Measurements from ENCODE around the gene CPEB3.

- TF ChIP-seq, protein P1, sequence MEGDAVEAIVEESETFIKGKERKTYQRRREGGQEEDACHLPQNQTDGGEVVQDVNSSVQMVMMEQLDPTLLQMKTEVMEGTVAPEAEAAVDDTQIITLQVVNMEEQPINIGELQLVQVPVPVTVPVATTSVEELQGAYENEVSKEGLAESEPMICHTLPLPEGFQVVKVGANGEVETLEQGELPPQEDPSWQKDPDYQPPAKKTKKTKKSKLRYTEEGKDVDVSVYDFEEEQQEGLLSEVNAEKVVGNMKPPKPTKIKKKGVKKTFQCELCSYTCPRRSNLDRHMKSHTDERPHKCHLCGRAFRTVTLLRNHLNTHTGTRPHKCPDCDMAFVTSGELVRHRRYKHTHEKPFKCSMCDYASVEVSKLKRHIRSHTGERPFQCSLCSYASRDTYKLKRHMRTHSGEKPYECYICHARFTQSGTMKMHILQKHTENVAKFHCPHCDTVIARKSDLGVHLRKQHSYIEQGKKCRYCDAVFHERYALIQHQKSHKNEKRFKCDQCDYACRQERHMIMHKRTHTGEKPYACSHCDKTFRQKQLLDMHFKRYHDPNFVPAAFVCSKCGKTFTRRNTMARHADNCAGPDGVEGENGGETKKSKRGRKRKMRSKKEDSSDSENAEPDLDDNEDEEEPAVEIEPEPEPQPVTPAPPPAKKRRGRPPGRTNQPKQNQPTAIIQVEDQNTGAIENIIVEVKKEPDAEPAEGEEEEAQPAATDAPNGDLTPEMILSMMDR (conservative IDR thresholded peaks at IDR 0.05; ENCODE audit: low read length), result no peak
- no peak for TF ChIP-seq EZH2phosphoT487 (IDR thresholded peaks at IDR 0.05; ENCODE audit: borderline replicate concordance, low read depth, low read length)
Observed at GRCh38 chr10:92248566-92248965, 42.3 kb downstream of the CPEB3 start.
